Islet precursor cell (in vitro differentiated cells): ENCODE measurements around the gene NUDT8.

ENCODE experiments used
- DNase-seq: peaks from one replicate; pipeline ENCODE4 v3.0.0-alpha.2; 2018

NUDT8 gene

GRCh38 chr11:67588136-67588503 lies 41.6 kb downstream of the NUDT8 start:
- no peak for DNase-seq

- no peak for DNase-seq
Measured at GRCh38 chr11:67586568-67587250, 43.0 kb downstream of the NUDT8 start.

- no peak for DNase-seq
Measured at GRCh38 chr11:67585911-67586310, 43.8 kb downstream of the NUDT8 start.

GRCh38 chr11:67584881-67585873 lies 44.6 kb downstream of the NUDT8 start:
- DNase-seq, result no peak

- no peak for DNase-seq
Measured at GRCh38 chr11:67584205-67584880, 45.4 kb downstream of the NUDT8 start.

- peak; percentile 96 for DNase-seq
Measured at GRCh38 chr11:67583247-67584204, 46.2 kb downstream of the NUDT8 start, which contains the start of gene GSTP1. TSS of gene GSTP1 (plus strand) at chr11:67583812. CDS start at chr11:67583844, 32 bp downstream.

GRCh38 chr11:67582011-67582410 lies 47.7 kb downstream of the NUDT8 start:
- DNase-seq, result no peak

GRCh38 chr11:67581469-67581868 lies 48.3 kb downstream of the NUDT8 start:
- no peak for DNase-seq

- DNase-seq, result no peak
Measured at GRCh38 chr11:67577951-67578350, 51.8 kb downstream of the NUDT8 start.
